Muscle layer of duodenum (tissue), 2 donors: ENCODE measurements around the gene PTPRCAP.

Experiments
- H3K27ac ChIP-seq: one replicate; pipeline ENCODE4 v1.7.0; 2013; ENCODE audit warnings: mild to moderate bottlenecking, low read length
- H3K27me3 ChIP-seq: one replicate; pipeline ENCODE4 v1.7.0; 2013; ENCODE audit warnings: low read depth, mild to moderate bottlenecking, control low read depth, low read length
- H3K36me3 ChIP-seq, 2 donors: one replicate each; pipeline ENCODE4 v1.7.0; 2013; ENCODE audit warnings: low read length in 2 of 2, control low read depth in 1 of 2, mild to moderate bottlenecking in 1 of 2; ENCODE audit not compliant: insufficient read depth in 2 of 2, control insufficient read depth in 1 of 2
- H3K4me1 ChIP-seq, 2 donors: one replicate each; pipeline ENCODE4 v1.7.0; 2013; ENCODE audit warnings: low read length in 2 of 2, mild to moderate bottlenecking in 2 of 2, control low read depth in 1 of 2, moderate library complexity in 1 of 2; ENCODE audit not compliant: insufficient read depth in 2 of 2, control insufficient read depth in 1 of 2
- H3K4me3 ChIP-seq, 2 donors: one replicate each; pipeline ENCODE4 v1.7.0; 2013; ENCODE audit warnings: low read length in 2 of 2, low read depth in 1 of 2, mild to moderate bottlenecking in 1 of 2
- H3K9me3 ChIP-seq, 2 donors: one replicate each; pipeline ENCODE4 v1.7.0; 2013; ENCODE audit warnings: low read length in 2 of 2, control low read depth in 1 of 2, mild to moderate bottlenecking in 1 of 2; ENCODE audit not compliant: control insufficient read depth in 1 of 2
- donor health status: healthy.

PTPRCAP gene

GRCh38 chr11:67463680-67464410 lies 26.4 kb upstream of the PTPRCAP start:
- no peaks in the 10 kb centered on the region for H3K9me3 ChIP-seq
- H3K4me1 ChIP-seq = peaks cover 6 to 33% of the 10 kb centered on the region in 2 donors
- H3K27ac ChIP-seq = peak overlapping the region; percentile 74
- no peaks in the 10 kb centered on the region for H3K36me3 ChIP-seq
- H3K4me3 ChIP-seq = peak overlapping the region; percentile 64 to 65
- H3K27me3 ChIP-seq = no peaks in the 10 kb centered on the region

- H3K4me3 ChIP-seq = no peak overlapping the region
- H3K36me3 ChIP-seq = no peaks in the 10 kb centered on the region
- no peak overlapping the region for H3K27ac ChIP-seq
- peaks cover 5 to 31% of the 10 kb centered on the region in 2 donors for H3K4me1 ChIP-seq
- H3K27me3 ChIP-seq = no peaks in the 10 kb centered on the region
- no peaks in the 10 kb centered on the region for H3K9me3 ChIP-seq
Measured at GRCh38 chr11:67463186-67463585, 25.7 kb upstream of the PTPRCAP start.

DNA sequence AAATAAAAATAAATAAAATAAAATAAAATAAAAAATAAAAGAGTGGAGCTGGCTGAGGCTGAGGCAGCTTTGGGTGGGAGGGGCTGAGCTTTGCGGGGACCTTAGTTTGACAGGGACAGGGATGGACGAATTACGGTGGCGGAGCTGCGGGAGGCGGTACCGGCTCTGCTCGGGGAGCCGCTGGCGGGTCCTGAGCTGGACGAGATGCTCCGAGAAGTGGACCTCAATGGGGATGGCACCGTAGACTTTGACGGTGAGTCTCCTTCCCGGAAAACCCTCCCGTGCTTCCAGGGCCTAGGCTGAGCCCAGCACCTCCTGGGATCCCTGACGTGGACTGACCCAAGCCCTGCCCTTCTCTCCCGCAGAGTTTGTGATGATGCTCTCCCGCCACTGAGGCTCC lies 20.8 kb upstream of the PTPRCAP start:
- H3K9me3 ChIP-seq = no peaks in the 10 kb centered on the region
- no peaks in the 10 kb centered on the region for H3K4me1 ChIP-seq
- no peaks in the 10 kb centered on the region for H3K27me3 ChIP-seq
- H3K36me3 ChIP-seq = no peaks in the 10 kb centered on the region
- H3K4me3 ChIP-seq = no peak overlapping the region
- H3K27ac ChIP-seq = no peak overlapping the region

- Histone ChIP-seq H3K27ac (no peak overlapping the region), H3K4me3 (no peak overlapping the region), H3K27me3 (no peaks in the 10 kb centered on the region), H3K36me3 (no peaks in the 10 kb centered on the region), H3K4me1 (no peaks in the 10 kb centered on the region), H3K9me3 (no peaks in the 10 kb centered on the region)
Measured at GRCh38 chr11:67457453-67457852, 20.0 kb upstream of the PTPRCAP start.

DNA sequence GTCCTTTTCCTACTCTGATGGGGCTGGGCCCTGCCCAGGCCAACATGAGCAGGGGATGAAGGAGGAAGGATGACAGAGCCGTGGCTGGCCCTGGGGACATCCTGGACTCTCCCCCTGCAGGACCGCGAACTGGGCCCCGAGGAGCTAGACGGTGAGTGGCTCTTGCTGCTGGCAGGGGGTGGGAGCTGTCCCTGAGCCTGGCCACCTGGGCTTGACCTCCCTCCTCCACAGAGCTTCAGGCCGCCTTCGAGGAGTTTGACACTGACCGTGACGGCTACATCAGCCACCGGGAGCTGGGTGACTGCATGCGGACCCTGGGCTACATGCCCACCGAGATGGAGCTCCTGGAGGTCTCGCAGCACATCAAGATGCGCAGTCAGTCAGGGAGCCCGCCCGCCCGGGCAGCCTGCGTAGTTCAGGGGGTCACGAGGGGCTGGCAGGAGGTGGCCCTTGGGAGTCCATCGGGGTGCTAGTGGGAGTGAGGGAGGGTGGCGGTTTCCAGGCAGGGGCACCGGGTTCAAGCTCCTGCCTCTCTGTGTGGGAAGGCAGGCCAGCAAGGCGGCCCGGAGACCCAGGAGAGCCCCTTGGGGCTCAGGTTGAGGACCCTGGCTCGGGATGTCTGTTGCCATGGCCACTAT lies 18.7 kb upstream of the PTPRCAP start:
- H3K36me3 ChIP-seq = no peaks in the 10 kb centered on the region
- H3K27ac ChIP-seq = no peak overlapping the region
- H3K4me1 ChIP-seq = no peaks in the 10 kb centered on the region
- no peak overlapping the region for H3K4me3 ChIP-seq
- no peaks in the 10 kb centered on the region for H3K27me3 ChIP-seq
- H3K9me3 ChIP-seq = no peaks in the 10 kb centered on the region

- no peak within 1 kb of the TSS for H3K27ac ChIP-seq
- H3K4me1 ChIP-seq = no peaks in the 10 kb centered on the region
- no peaks in the 10 kb centered on the region for H3K9me3 ChIP-seq
- no peaks in the 10 kb centered on the region for H3K36me3 ChIP-seq
- no peak within 1 kb of the TSS for H3K4me3 ChIP-seq
- no peaks in the 10 kb centered on the region for H3K27me3 ChIP-seq
Measured at GRCh38 chr11:67455054-67455453, 17.6 kb upstream of the PTPRCAP start, which contains the start of gene CABP4. Gene CABP4 (plus strand): TSS chr11:67455354. CDS start chr11:67455424, 70 bp downstream.

DNA sequence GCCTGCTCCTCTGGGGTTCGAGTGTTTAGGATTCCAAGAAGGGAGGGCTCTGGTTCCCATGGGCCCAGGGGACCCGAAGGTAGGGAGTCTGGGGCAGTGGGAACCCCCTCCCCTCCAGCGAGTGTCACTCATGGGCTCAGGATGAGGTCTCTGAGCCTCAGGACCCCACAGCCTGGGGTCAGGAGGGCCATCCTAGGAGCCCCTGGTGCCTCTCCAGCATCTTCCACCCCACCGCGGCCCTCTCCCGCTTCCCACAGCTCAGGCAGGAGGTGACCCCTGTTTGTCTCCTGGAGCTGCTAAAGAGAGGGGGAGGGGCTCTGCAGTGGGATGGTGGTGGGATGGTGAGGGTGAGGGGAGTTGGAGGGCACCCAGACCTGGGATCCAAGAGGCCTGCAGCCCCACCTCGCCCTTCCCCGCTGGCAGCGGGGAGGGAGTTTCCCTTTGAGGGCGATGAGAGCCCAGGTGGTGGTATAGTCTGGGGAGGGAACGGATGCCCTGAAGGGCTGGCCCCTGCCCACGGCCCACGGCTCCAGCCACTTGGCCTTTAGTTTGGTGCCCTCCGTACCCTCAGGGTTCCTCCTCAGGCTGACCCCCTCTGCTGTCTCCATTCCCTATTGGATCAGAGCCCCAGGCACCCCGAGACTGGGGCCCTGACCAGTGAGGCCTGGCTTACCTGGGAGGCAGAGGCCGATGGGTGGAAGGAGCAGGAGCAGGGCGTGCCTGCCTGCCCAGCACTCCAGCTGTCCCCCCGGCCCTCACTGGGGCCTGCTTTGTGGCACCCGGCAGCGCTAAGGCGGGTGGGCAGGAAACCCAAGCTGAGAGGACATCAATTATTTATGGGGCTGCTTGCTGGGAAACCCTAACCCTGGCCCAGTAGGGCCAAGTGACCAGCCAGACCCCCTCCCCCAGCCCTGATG lies 16.6 kb upstream of the PTPRCAP start:
- Histone ChIP-seq H3K4me3 (no peak overlapping the region), H3K27me3 (no peaks in the 10 kb centered on the region), H3K36me3 (no peaks in the 10 kb centered on the region), H3K27ac (no peak overlapping the region), H3K9me3 (no peaks in the 10 kb centered on the region), H3K4me1 (no peaks in the 10 kb centered on the region)

GRCh38 chr11:67452141-67452952 lies 14.9 kb upstream of the PTPRCAP start, which contains the start of gene GPR152:
Gene GPR152 (minus strand): TSS chr11:67452729. CDS start chr11:67452724, 5 bp downstream.
- H3K36me3 ChIP-seq = no peaks in the 10 kb centered on the region

DNA sequence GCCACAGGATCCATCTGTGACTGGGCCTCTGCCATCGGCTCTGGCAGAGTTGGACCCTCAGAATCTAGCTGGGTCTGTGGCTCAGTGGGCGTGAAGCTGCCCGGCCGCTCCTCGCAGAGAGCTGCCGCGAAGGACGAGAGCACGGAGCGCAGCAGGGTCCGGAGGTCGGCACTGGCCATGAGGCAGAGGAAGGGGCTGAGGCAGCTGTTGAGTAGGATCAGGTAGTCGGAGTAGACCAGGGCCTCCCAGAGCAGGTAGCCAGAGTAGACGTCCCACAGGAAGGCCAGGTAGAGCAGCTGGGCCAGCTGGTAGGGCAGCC lies 14.1 kb upstream of the PTPRCAP start:
- Histone ChIP-seq H3K4me3 (no peak overlapping the region), H3K4me1 (no peaks in the 10 kb centered on the region), H3K27ac (no peak overlapping the region), H3K9me3 (no peaks in the 10 kb centered on the region), H3K36me3 (no peaks in the 10 kb centered on the region), H3K27me3 (no peaks in the 10 kb centered on the region)

More at GRCh38 chr11:67452141-67452952, 14.9 kb upstream of the PTPRCAP start, which contains the start of gene GPR152:
- Histone ChIP-seq H3K27me3 (no peaks in the 10 kb centered on the region), H3K4me3 (no peak within 1 kb of the TSS), H3K9me3 (no peaks in the 10 kb centered on the region), H3K4me1 (no peaks in the 10 kb centered on the region), H3K27ac (no peak within 1 kb of the TSS)

- no peak overlapping the region for H3K27ac ChIP-seq
- no peak overlapping the region for H3K4me3 ChIP-seq
- no peaks in the 10 kb centered on the region for H3K4me1 ChIP-seq
- H3K9me3 ChIP-seq = no peaks in the 10 kb centered on the region
- no peaks in the 10 kb centered on the region for H3K27me3 ChIP-seq
- H3K36me3 ChIP-seq = no peaks in the 10 kb centered on the region
Measured at GRCh38 chr11:67450796-67451657, 13.5 kb upstream of the PTPRCAP start.
